ENCODE data around the gene CSNK1G1. TPM values are rescaled to one million over a fixed set of nuclear protein-coding genes. Genes with fewer than 3 reads are reported as not detected.

Gene CSNK1G1
- total and polyA plus RNA-seq, 7 donors: 3.0 to 24.3 (median 7.8) TPM

GRCh38 chr15:64152507-64153387 is 203.2 kb downstream of the CSNK1G1 start:
- peaks cover 24 to 33% (median 27%) of the 10 kb centered on the region in 3 donors for H3K27me3 ChIP-seq
- 19 to 21% methylated on average over 27 of the region's 27 CpGs for WGBS, 2 donors
- intact Hi-C loops (cut with DNase I): no loop called here
- H3K36me3 ChIP-seq: peaks cover 5 to 29% (median 27%) of the 10 kb centered on the region in 4 donors
- H3K4me3 ChIP-seq: peak overlapping the region in 2 of 4 donors; percentile 41 to 44
- H3K4me1 ChIP-seq: peaks cover 0 to 34% (median 29%) of the 10 kb centered on the region in 4 donors
- H3K27ac ChIP-seq: no peak overlapping the region
- no peaks in the 10 kb centered on the region for H3K9me3 ChIP-seq
- TF ChIP-seq CTCF (IDR thresholded peaks at IDR 0.05) (no peak), EP300 (IDR thresholded peaks at IDR 0.05) (no peak)
- DNase-seq: no peak

GRCh38 chr15:64151727-64152506 is 204.1 kb downstream of the CSNK1G1 start, which contains the start of gene SNX22:
Gene SNX22 (plus strand): TSS chr15:64151731. CDS start chr15:64151776, 45 bp downstream.
- H3K4me1 ChIP-seq: peaks cover 0 to 34% (median 29%) of the 10 kb centered on the region in 4 donors
- intact Hi-C loops (cut with DNase I): no loop called here
- WGBS, 2 donors: 1% methylated on average over 83 of the region's 83 CpGs
- H3K27me3 ChIP-seq: peaks cover 24 to 33% (median 27%) of the 10 kb centered on the region in 3 donors
- TF ChIP-seq CTCF (IDR thresholded peaks at IDR 0.05): no peak
- no peak for TF ChIP-seq POLR2A (IDR thresholded peaks at IDR 0.05)
- TF ChIP-seq EP300 (IDR thresholded peaks at IDR 0.05): no peak
- TF ChIP-seq POLR2AphosphoS5 (IDR thresholded peaks at IDR 0.05): no peak
- no peak for DNase-seq
- H3K36me3 ChIP-seq: peaks cover 0 to 21% (median 19%) of the 10 kb centered on the region in 4 donors
- H3K27ac ChIP-seq: no peak within 1 kb of the TSS
- H3K9me3 ChIP-seq: no peaks in the 10 kb centered on the region
- peak within 1 kb of the TSS in 3 of 4 donors; percentile 29 to 44 (median 41) for H3K4me3 ChIP-seq

- H3K4me1 ChIP-seq: peaks cover 0 to 34% (median 29%) of the 10 kb centered on the region in 4 donors
- TF ChIP-seq POLR2AphosphoS5 (IDR thresholded peaks at IDR 0.05) (no peak), POLR2A (IDR thresholded peaks at IDR 0.05) (no peak), CTCF (IDR thresholded peaks at IDR 0.05) (no peak), EP300 (IDR thresholded peaks at IDR 0.05) (no peak)
- WGBS, 2 donors: 71 to 79% methylated on average over 9 of the region's 9 CpGs
- H3K27ac ChIP-seq: no peak overlapping the region
- intact Hi-C loops (cut with DNase I): no loop called here
- H3K36me3 ChIP-seq: peaks cover 0 to 11% (median 3%) of the 10 kb centered on the region in 4 donors
- peak; percentile 52 for DNase-seq
- no peaks in the 10 kb centered on the region for H3K9me3 ChIP-seq
- no peak overlapping the region for H3K4me3 ChIP-seq
- H3K27me3 ChIP-seq: peaks cover 24 to 33% (median 27%) of the 10 kb centered on the region in 3 donors
These were observed 205.9 kb downstream of the CSNK1G1 start for GRCh38 chr15:64149893-64150578.

GRCh38 chr15:64149424-64149823 is 206.5 kb downstream of the CSNK1G1 start:
- DNase-seq: no peak

More at GRCh38 chr15:64149424-64149823, 206.5 kb downstream of the CSNK1G1 start:
- intact Hi-C loops (cut with DNase I): no loop called here
- H3K4me3 ChIP-seq: no peak overlapping the region
- no peak overlapping the region for H3K27ac ChIP-seq
- H3K36me3 ChIP-seq: peaks cover 0 to 16% (median 2%) of the 10 kb centered on the region in 4 donors
- peaks cover 24 to 33% (median 27%) of the 10 kb centered on the region in 3 donors for H3K27me3 ChIP-seq
- H3K4me1 ChIP-seq: peaks cover 0 to 34% (median 29%) of the 10 kb centered on the region in 4 donors
- TF ChIP-seq POLR2AphosphoS5 (IDR thresholded peaks at IDR 0.05) (no peak), CTCF (IDR thresholded peaks at IDR 0.05) (no peak), POLR2A (IDR thresholded peaks at IDR 0.05) (no peak), EP300 (IDR thresholded peaks at IDR 0.05) (no peak)
- no peaks in the 10 kb centered on the region for H3K9me3 ChIP-seq
